ENCODE measurements around the gene NOL4L. TPM values are rescaled to one million over a fixed set of nuclear protein-coding genes. Genes with fewer than 3 reads are reported as not detected.

NOL4L gene
- total RNA-seq, 1 donor from 2014 or later, result 19.7 TPM

DNA sequence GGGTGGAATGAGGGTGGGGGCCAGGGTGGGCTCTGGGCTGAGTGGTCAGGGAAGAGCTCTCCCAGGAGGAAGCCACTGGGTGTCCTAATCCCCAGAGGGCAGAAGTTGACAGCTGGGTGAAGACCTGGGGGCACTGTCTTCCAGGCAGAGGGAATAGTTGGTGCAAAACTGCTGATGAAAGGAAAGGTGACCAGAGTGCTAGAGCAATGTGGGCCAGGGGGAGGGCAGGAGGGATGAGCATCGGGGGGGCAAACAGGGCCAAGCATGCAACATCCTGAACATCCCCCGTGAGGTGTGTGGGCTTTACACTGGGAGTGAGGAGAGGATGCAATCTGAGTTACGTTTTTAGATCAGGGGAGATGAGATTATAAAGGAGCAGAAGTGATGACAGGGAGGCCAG, 97.8 kb downstream of the NOL4L start:
- no peaks in the 10 kb centered on the region for H3K9me3 ChIP-seq
- no peak for TF ChIP-seq CTCF (IDR thresholded peaks at IDR 0.05)
- peaks cover 10% of the 10 kb centered on the region for H3K4me1 ChIP-seq
- intact Hi-C loops (cut with DNase I), result no loop called here
- H3K4me3 ChIP-seq, result no peak overlapping the region
- H3K27ac ChIP-seq, result no peak overlapping the region
- H3K27me3 ChIP-seq, result no peaks in the 10 kb centered on the region
- ATAC-seq, result no peak
- H3K36me3 ChIP-seq, result no peaks in the 10 kb centered on the region
- DNase-seq, result no peak

GRCh38 chr20:32485770-32486478, 99.2 kb downstream of the NOL4L start:
- Histone ChIP-seq H3K9me3 (no peaks in the 10 kb centered on the region), H3K27ac (no peak overlapping the region), H3K4me1 (peaks cover 24% of the 10 kb centered on the region), H3K4me3 (no peak overlapping the region), H3K36me3 (no peaks in the 10 kb centered on the region), H3K27me3 (no peaks in the 10 kb centered on the region)
- TF ChIP-seq CTCF (IDR thresholded peaks at IDR 0.05), result no peak
- DNase-seq, result no peak
- intact Hi-C loops (cut with DNase I), result no loop called here
- no peak for ATAC-seq

DNA sequence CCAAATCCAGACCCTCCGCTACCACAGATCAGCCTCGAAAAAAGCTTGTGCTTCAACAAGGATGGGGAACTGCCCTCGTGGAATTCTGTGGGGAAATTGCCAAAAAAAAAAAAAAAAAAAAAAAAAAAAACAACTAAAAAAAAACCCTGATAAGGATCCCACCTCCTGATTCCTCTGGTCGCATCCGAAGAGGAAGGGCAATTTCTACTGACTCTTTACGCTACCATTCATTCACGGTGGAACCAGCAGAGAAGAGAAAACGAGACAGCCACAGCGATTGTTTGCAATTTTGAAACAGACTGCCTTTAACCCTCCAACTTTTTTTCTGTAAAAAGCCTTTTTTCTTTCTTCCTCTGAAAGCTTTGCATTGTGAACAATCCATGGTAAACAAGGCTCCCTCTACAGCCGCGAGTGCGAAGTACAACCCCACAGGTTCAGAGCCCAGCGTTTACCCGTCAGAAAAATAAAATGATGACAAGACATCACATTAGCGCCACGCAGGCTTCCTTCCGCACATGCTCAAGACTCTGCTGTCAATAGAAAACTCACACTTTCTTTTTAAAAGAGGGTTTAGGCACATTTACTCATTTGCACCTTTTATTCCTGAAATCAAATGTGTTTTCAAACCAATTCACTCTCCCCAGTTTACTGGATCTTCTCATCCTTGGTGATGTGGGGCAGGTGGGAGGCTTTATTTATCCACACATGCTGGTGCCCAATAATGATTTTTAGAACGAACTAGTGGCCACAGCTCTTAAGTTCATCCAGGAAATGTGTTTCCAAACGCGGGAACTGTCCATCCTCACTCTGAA, 100.0 kb downstream of the NOL4L start:
- Histone ChIP-seq H3K27me3 (no peaks in the 10 kb centered on the region), H3K36me3 (no peaks in the 10 kb centered on the region), H3K4me1 (peaks cover 32% of the 10 kb centered on the region), H3K4me3 (peak overlapping the region; percentile 67), H3K27ac (peak overlapping the region; percentile 7), H3K9me3 (no peaks in the 10 kb centered on the region)
- intact Hi-C loops (cut with DNase I), result no loop called here
- peak; percentile 86 for TF ChIP-seq CTCF (IDR thresholded peaks at IDR 0.05)
- DNase-seq (peak; percentile 80), ATAC-seq (peak; percentile 59)

DNA sequence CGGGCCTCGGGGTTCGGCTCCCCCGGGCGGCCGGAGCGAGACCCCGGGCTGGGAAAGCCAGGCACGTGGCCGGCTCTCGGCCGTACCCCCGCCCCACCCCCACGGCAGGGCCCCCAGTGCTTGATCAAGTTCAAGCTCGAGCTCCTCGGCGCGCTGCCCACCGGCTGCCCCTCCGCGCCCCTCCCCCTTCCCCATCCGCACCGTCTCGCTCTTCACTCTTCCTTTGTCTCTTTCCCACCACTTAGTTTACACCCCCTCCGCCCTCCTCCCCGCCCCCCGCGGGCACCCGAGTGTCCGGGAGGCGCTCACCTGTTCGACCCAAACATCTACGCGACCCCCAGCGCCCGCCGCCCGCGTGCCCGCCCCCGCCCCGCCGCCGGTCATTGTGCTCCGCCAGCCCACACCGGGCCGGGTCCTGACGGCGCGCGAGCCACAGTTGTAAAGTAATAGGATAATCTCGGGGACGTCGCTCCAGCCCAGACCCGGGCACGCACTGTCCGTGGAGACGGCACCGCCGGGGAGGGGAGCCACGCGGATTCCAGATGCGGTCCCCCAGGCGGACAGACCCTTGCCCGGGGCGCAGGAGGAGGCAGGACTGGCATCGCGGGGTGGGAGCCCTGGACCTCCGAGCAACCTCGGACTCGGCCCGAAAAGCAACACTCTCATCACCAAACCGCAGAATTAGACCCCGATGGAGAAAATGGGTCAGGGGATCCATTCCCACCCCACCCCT, 100.7 kb downstream of the NOL4L start:
- Histone ChIP-seq H3K27ac (peak overlapping the region; percentile 63), H3K27me3 (no peaks in the 10 kb centered on the region), H3K4me3 (peak overlapping the region; percentile 67), H3K4me1 (peaks cover 32% of the 10 kb centered on the region), H3K36me3 (no peaks in the 10 kb centered on the region), H3K9me3 (no peaks in the 10 kb centered on the region)
- ATAC-seq (peak; percentile 7), DNase-seq (no peak)
- TF ChIP-seq CTCF (IDR thresholded peaks at IDR 0.05), result no peak
- intact Hi-C loops (cut with DNase I), result no loop called here

- ATAC-seq, result peak; percentile 80
- intact Hi-C loops (cut with DNase I), result no loop called here
- H3K4me3 ChIP-seq, result peak overlapping the region; percentile 70
- peak; percentile 15 for TF ChIP-seq CTCF (IDR thresholded peaks at IDR 0.05)
- peaks cover 32% of the 10 kb centered on the region for H3K4me1 ChIP-seq
- peak; percentile 89 for DNase-seq
- H3K27me3 ChIP-seq, result no peaks in the 10 kb centered on the region
- H3K36me3 ChIP-seq, result no peaks in the 10 kb centered on the region
- peak overlapping the region; percentile 63 for H3K27ac ChIP-seq
- H3K9me3 ChIP-seq, result no peaks in the 10 kb centered on the region
Measured at GRCh38 chr20:32483351-32484224, 101.5 kb downstream of the NOL4L start.
